HS-27A (cell line): ENCODE results near the gene ZNF786.
A peak's percentile ranks its signal among the peaks of the same experiment; 100 is the strongest.
"Not testable (repeated sequence)": the region's sequence is repeated elsewhere in the genome, so short reads cannot be mapped to it uniquely, and the experiment has no call there.

Experiments
- DNase-seq: peaks from one replicate; pipeline ENCODE4 v3.0.0-alpha.2; 2012; ENCODE audit warnings: low read depth, missing footprints

The ZNF786 gene

DNA sequence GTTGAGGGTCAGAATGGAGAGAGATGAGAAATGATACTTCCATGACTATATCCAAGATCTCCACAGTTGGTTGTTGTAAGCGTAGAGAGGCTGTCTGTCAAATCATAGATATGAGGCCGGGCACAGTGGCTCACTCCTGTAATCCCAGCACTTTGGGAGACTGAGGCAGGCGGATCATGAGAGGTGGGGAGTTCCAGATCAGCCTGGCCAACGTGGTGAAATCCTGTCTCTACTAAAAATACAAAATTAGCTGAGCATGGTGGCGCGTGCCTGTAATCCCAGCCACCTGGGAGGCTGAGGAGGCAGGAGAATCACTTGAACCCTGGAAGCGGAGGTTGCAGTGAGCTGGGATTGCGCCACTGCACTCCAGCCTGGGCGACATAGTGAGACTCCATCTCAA lies 60.1 kb downstream of the ZNF786 start:
- not testable (repeated sequence) for DNase-seq

DNA sequence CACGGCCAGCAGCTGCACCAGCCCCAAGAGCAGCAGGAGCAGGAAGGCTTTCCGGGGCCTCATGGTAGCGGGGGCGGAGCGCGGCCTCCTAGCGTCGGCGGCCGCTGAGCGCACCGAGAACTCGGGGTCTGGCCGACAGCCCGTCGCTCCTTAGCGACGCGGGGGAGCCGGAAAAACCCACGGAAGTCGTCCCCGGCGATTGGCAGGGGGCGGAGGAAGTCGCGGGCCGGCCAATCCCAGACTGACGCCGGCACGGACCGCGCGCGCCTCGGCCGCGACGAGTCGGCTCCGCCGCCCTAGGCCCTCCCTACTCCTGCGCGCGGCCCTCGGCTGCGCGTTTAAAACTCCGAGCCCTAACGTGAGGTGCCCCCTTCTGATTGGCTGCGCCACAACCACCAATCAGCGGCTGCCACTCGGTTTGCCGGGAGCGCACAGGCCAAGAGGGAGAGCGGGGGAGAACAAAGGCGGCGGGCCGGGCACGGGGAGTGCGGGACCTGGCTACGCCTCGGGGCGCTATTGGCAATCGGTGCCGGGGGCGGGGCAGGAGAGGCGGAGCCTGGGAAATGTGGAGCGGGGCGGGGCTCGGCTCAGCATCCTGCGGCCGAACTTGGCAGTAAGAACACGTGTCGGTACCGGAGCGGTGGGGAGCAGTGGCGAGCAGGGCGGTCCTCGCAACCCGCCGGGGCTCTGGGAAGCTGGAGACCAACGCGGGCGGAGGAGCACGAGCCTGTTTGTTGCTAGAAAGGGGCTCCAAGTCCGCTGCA lies 62.0 kb downstream of the ZNF786 start, which contains the start of gene PDIA4:
PDIA4 (minus strand) TSS at position 160 of the 764 bp plus-strand sequence; CDS start at position 63, 97 bp downstream.
- DNase-seq = peak; percentile 82

DNA sequence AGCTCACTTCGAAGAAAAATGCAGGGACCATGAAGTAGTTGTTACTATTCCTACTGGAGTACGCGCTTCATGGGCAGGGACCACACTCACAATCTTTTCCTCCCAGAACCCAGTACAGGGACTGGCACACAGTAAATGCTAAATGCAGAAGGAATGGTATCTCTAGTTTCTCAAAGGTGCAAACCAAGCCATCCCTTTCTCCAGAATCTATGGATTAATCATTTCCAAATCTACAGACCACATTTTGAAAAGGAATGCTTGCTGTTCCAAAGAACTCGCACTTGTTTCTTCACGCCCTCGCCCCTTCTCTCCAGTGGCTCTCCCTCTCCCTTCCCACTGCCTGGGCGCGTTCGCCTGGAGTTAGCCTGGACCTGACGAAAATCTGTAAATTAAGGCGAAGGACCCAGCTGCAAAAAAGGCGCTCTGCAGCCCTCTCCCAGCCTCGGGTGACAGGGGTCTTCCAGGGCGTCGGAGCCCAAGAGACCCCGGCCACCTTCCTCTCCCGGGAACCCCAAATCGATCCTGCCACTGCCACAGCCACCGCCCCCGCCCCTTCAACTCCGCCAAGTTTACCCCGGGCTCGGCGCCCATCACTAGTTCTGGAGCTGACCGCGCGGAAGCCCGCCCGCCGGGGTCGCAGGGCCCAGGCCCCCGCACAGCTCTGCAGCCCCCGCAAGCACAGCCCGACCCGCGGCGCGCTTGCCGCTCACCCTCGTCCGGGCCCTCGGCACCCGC lies 62.7 kb downstream of the ZNF786 start:
- no peak for DNase-seq

DNA sequence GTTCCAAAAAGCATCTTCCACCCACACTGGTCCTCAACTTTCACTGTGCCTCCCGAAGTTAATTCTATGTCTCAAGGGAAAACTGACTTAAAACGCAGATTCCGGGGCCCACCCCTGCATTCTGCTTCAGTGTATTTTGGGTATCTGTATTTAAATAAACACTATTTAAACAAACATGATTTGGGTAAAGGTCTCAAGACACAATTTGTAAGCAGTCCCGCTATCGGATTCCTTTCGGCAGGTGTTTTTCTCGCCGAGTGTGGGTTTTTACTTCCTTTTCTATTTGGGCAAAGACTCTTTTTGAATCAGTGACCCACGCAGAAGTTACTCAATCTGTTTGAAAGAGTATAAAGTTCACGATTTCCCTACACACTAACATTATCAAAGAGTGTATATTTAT lies 63.5 kb downstream of the ZNF786 start:
- DNase-seq = no peak

DNA sequence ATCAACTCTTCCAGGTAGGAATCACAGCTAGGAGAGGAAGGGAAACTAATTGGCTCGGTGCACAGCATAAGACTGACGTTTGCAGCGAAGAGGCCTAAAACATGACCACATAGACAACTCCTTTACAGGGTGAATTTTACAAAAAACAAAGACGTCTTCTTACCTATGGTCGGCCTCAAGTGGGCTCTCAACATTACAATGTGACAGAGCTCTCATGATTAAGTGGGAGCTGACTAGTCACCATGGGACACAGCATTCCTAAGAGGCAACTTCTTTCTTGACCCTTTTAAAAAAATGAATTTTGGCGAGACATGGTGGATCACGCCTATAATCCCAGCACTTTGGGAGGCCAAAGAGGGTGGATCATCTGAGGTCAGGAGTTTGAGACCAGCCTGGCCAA lies 66.9 kb downstream of the ZNF786 start:
- no peak for DNase-seq

DNA sequence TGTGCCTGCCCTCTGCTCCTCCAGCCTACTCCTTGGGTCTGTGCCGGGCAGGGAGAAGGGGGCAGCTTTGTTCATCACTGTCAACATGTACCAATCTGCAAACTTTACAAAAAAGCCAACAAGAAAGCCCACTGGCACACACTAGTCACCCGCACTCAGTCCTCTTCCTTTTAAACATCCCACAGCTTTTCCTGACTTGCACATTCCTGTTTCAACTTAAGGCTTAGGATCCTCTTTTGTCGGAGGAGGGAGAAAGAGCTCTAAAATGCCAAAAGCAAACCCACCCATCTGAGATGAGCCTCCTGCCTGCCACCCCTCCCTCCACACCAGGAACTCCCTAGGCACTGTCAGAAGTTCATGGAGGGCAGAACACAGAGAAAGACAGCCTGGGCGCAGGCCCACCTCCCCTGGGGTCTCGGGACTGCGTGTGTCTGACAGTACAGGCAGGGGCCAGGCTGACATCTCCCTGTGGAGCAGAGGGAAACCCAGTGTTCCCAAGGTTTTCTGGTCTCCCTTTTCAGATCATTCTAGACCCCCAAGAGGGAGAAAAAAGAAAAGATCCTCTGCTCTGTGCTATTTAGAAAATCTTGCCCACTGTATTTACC lies 67.7 kb downstream of the ZNF786 start:
- DNase-seq = no peak

DNA sequence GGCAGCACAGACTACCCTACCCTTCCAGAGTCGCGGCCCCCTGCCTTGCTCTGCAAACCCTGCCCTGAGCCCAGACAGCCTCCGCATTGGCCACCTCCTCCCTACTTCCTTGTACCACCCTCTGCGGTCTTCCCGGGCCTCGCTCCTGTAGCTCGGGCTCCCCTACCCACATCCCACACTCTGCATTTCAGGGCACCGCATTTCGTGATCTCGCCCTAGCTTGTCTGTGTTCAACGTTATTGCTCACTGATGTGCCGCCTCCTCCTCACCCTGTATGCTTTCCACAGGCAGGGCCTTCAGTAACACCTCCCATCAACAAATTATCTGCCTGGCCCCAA lies 68.8 kb downstream of the ZNF786 start:
- DNase-seq = no peak

DNA sequence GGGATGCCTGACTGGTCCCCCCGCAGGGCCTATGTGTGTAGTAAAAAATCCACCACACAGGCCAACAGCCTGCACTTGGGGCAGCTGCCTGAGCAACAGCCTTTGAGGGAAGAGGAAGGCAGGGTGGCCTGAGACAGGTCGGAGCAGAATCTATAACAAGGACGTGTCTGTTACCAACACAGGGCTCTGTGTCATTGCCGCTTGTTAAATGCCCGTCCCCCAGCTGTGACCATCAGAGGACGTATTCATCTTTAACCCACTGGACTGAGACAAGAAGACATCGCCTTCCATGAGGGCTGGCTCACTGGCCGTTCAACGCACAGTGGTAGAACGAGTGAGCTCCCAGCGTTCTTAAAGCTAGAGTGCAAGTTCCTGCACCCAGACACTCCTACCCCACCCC lies 70.0 kb downstream of the ZNF786 start:
- DNase-seq = no peak
